SK-N-MC (cell line): ENCODE data around the gene TRIM29.
"Not testable (repeated sequence)": the region's sequence is repeated elsewhere in the genome, so short reads cannot be mapped to it uniquely, and the experiment has no call there.

Source experiments
- DNase-seq: peaks from one replicate; pipeline ENCODE4 v3.0.0-alpha.2; 2011; ENCODE audit warnings: low read depth, low spot score
- H3K27ac ChIP-seq: fragments of 200-600 bp; sonication (generic); 2 replicates; pipeline ENCODE4 v1.5.1; 2016; ENCODE audit warnings: mixed run types
- H3K36me3 ChIP-seq: fragments of 200-600 bp; sonication (generic); 2 replicates; pipeline ENCODE4 v1.6.1; 2017; ENCODE audit warnings: antibody characterized with exemption, low read length, mixed read lengths; ENCODE audit not compliant: insufficient read depth
- H3K4me3 ChIP-seq: fragments of 200-600 bp; sonication (generic); 2 replicates; pipeline ENCODE4 v1.5.1; 2016
- H3K9ac ChIP-seq: fragments of 200-600 bp; sonication (generic); 2 replicates; pipeline ENCODE4 v1.8.0; 2017; ENCODE audit warnings: mixed run types, mixed read lengths; ENCODE audit not compliant: insufficient read length
- H3K9me3 ChIP-seq: fragments of 200-600 bp; sonication (generic); 2 replicates; pipeline ENCODE4 v1.6.1; 2017; ENCODE audit warnings: low read depth, mild to moderate bottlenecking, antibody characterized with exemption, low read length, moderate library complexity, mixed read lengths
- EZH2 ChIP-seq: fragments of 200-600 bp; sonication (generic); IDR thresholded peaks from one replicate; pipeline ENCODE4 v1.6.1; 2017; ENCODE audit warnings: antibody characterized with exemption
- FOXP2 ChIP-seq: optimal IDR thresholded peaks from 2 replicates; pipeline ENCODE3; 2011; ENCODE audit warnings: mild to moderate bottlenecking, moderate library complexity; ENCODE audit not compliant: insufficient read depth; ENCODE audit errors: extremely low read length, control extremely low read depth
- POLR2AphosphoS5 ChIP-seq: IDR thresholded peaks from 2 replicates; pipeline ENCODE4 v1.6.1; 2012; ENCODE audit warnings: mild to moderate bottlenecking, low read depth, low read length, borderline replicate concordance

The TRIM29 gene

GRCh38 chr11:120144501-120144900 lies 6.6 kb upstream of the TRIM29 start:
- no peak overlapping the region for H3K27ac ChIP-seq
- no peaks in the 10 kb centered on the region for H3K36me3 ChIP-seq
- no peak overlapping the region for H3K4me3 ChIP-seq
- H3K9me3 ChIP-seq, result no peaks in the 10 kb centered on the region
- TF ChIP-seq FOXP2 (no peak), POLR2AphosphoS5 (no peak), EZH2 (no peak)
- no peak overlapping the region for H3K9ac ChIP-seq
- DNase-seq, result no peak

GRCh38 chr11:120143472-120143871 lies 5.6 kb upstream of the TRIM29 start:
- not testable (repeated sequence) for H3K27ac ChIP-seq, H3K9ac ChIP-seq

GRCh38 chr11:120142441-120143100 lies 4.7 kb upstream of the TRIM29 start:
- no peak for TF ChIP-seq EZH2
- no peak for TF ChIP-seq FOXP2
- no peak for TF ChIP-seq POLR2AphosphoS5
- Histone ChIP-seq H3K9me3 (no peaks in the 10 kb centered on the region), H3K36me3 (no peaks in the 10 kb centered on the region), H3K27ac (no peak overlapping the region), H3K9ac (no peak overlapping the region), H3K4me3 (no peak overlapping the region)
- no peak for DNase-seq

More at GRCh38 chr11:120143472-120143871, 5.6 kb upstream of the TRIM29 start:
- H3K4me3 ChIP-seq, H3K9me3 ChIP-seq, H3K36me3 ChIP-seq, DNase-seq: not testable (repeated sequence)

DNA sequence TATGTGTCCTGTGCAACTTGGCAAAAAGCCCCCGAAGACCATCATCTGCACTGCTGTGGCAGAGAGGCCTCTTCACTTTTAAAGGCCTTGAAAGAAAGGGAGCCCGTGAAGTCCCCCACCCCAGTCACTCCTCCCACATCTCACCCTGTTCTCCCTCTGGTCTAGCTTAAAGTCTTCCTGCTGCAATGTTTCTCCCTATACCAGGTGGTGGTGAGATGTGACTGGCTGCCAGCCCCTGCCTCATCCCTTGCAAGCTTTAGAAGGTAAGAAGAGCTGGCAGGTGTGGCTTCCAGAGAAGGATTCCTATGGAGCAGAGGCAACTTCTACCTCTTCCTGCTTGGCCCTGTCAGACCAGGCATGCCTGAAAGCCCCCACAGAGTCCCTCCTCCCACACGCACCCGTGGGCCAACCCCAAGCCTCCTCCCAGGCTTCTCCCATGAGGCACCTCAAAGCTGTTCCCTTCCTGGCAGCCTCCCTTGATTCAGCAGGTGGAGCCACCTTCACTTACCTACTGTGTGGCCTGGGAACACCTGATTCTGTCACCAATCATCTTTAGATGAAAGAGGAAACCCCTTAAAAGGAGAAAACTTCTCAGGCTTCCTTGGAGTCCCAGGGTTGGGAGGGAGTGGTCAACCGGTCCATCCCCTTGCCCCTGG lies 4.0 kb upstream of the TRIM29 start:
- no peak overlapping the region for H3K4me3 ChIP-seq
- H3K9me3 ChIP-seq, result no peaks in the 10 kb centered on the region
- TF ChIP-seq EZH2 (no peak), POLR2AphosphoS5 (no peak), FOXP2 (no peak)
- no peak overlapping the region for H3K27ac ChIP-seq
- no peaks in the 10 kb centered on the region for H3K36me3 ChIP-seq
- no peak for DNase-seq
- H3K9ac ChIP-seq, result no peak overlapping the region

- no peak for DNase-seq
- no peaks in the 10 kb centered on the region for H3K36me3 ChIP-seq
- TF ChIP-seq FOXP2 (no peak), POLR2AphosphoS5 (no peak), EZH2 (no peak)
- H3K9me3 ChIP-seq, result no peaks in the 10 kb centered on the region
- H3K27ac ChIP-seq, result no peak overlapping the region
- H3K4me3 ChIP-seq, result no peak overlapping the region
- H3K9ac ChIP-seq, result no peak overlapping the region
These were observed 3.3 kb upstream of the TRIM29 start for GRCh38 chr11:120141113-120141767.

- no peak for DNase-seq
- no peak overlapping the region for H3K4me3 ChIP-seq
- no peak for TF ChIP-seq POLR2AphosphoS5
- no peak for TF ChIP-seq FOXP2
- no peak for TF ChIP-seq EZH2
- no peaks in the 10 kb centered on the region for H3K9me3 ChIP-seq
- no peak overlapping the region for H3K9ac ChIP-seq
- no peaks in the 10 kb centered on the region for H3K36me3 ChIP-seq
- H3K27ac ChIP-seq, result no peak overlapping the region
These were observed 1.6 kb upstream of the TRIM29 start for GRCh38 chr11:120139316-120140069.

DNA sequence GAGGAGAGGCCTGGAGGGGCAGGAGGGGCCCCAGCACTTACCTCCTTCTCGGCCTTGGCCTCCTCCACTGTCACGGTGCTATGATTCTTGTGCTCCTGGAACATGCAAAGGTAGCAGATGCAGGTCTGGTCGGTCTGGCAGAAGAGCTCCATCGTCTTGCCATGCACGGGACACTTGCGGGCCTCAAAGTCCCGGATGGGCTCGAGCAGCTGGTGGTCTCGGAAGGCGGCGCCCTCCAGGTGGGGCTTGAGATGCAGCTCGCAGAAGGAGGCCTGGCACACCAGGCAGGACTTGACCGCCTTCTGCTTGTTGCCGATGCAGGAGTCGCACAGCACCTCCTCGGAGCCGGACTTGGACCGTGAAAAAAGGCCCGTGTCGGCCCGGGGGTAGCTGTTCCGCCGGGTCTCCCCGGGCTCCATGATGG lies 714 bp downstream of the TRIM29 start:
- DNase-seq, result no peak
- Histone ChIP-seq H3K9me3 (no peaks in the 10 kb centered on the region), H3K27ac (no peak overlapping the region), H3K9ac (no peak overlapping the region), H3K36me3 (no peaks in the 10 kb centered on the region), H3K4me3 (no peak overlapping the region)
- TF ChIP-seq EZH2 (no peak), FOXP2 (no peak), POLR2AphosphoS5 (no peak)

DNA sequence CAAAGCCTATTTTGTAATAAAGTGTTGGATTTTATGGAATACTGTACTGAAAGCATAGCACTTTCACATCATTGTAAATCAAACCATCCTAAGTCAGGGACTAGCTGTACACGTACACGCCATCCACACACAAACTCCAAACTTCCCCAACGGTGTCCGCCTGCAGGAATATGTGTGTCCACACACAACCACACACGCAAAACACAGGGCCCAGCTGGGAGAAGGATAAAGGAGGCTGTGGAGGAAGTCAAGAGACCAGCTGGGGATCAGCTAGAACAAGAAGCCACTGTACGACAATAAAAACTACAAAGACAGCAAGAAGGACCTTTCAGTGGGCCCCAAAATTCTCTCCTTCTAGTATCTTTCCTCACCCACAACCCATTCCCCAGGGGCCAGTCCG lies 1.6 kb downstream of the TRIM29 start:
- no peak for TF ChIP-seq POLR2AphosphoS5
- no peak for TF ChIP-seq EZH2
- no peak for TF ChIP-seq FOXP2
- H3K9ac ChIP-seq, result no peak overlapping the region
- DNase-seq, result no peak

More for the DNA sequence above, 1.6 kb downstream of the TRIM29 start:
- Histone ChIP-seq H3K36me3 (no peaks in the 10 kb centered on the region), H3K4me3 (no peak overlapping the region), H3K27ac (no peak overlapping the region), H3K9me3 (no peaks in the 10 kb centered on the region)
